K562 (cell line): ENCODE measurements around the gene ECE2. TPM values are rescaled to one million over a fixed set of nuclear protein-coding genes. Genes with fewer than 3 reads are reported as not detected.

Experiments
- ATAC-seq: fragments of 200-7000 bp; cut with Tn5 transposase; 3 replicates; pipeline ENCODE4 v1.9.1; 2020; ENCODE audit warnings: moderate library complexity
- BruUV-seq: library from RNA; stranded (reverse); fragments of 400-500 nt; replicated peaks from 2 replicates; lab custom pipeline; 2021; lab: Mats Ljungman, UMichigan
- CTCF ChIA-PET: fragments of 300-600 bp; formaldehyde crosslinking; extraction: SDS; loops from one replicate; lab custom pipeline; 2021; ENCODE audit warnings: low intra/inter-chr PET ratio; lab: Yijun Ruan, JAX
- POLR2A ChIA-PET: fragments of 300-600, 350-650 bp; sonication (Branson Sonifier 250); formaldehyde crosslinking; extraction: SDS; loops from one replicate; lab custom pipeline; 2021; ENCODE audit warnings: antibody characterized with exemption, inconsistent platforms; lab: Yijun Ruan, JAX
- DNase-seq, 4 experiments: peaks; one replicate each; pipeline versions ENCODE4 v3.0.0 to v3.0.0-alpha.2; 2011 to 2018; ENCODE audit warnings: low spot score in 3 of 4, mixed read lengths in 3 of 4; ENCODE audit errors: extremely low read depth in 1 of 4
- FAIRE-seq: peaks from 2 replicates; lab custom pipeline; 2011; peaks lifted over from hg19 to GRCh38; lab: Jason Lieb, UNC
- H2AFZ ChIP-seq: 2 replicates; pipeline ENCODE4 v1.6.0; 2011; ENCODE audit warnings: low read depth, low read length, control low read depth, inconsistent platforms
- H3K27ac ChIP-seq: fragments of 200-600 bp; 3 replicates; pipeline ENCODE4 v1.8.0; 2011; ENCODE audit warnings: low read depth, mild to moderate bottlenecking, control low read depth, inconsistent platforms, low read length, moderate library complexity, mixed read lengths; ENCODE audit errors: extremely low read depth
- H3K27me3 ChIP-seq, 2 experiments: fragments of 300-600 bp in 1 of 2; 2 replicates in 1 of 2; 3 replicates in 1 of 2; pipeline versions ENCODE4 v1.6.0 to v1.8.0; 2011; ENCODE audit warnings: inconsistent platforms in 2 of 2, low read length in 2 of 2, mild to moderate bottlenecking in 1 of 2, mixed read lengths in 1 of 2, moderate library complexity in 1 of 2; ENCODE audit not compliant: control insufficient read depth in 2 of 2, insufficient read depth in 2 of 2
- H3K36me3 ChIP-seq: fragments of 300-600 bp; 3 replicates; pipeline ENCODE4 v1.8.0; 2011; ENCODE audit warnings: mild to moderate bottlenecking, low read length, inconsistent platforms; ENCODE audit not compliant: control insufficient read depth, insufficient read depth
- H3K4me1 ChIP-seq, 2 experiments: fragments of 200-600 bp in 1 of 2; replicated peaks in 1 of 2; 2 replicates in 1 of 2; 3 replicates in 1 of 2; pipeline versions ENCODE4 v1.5.1 to v1.8.0; 2011; ENCODE audit warnings: inconsistent platforms in 2 of 2, low read length in 2 of 2, mild to moderate bottlenecking in 1 of 2, mixed read lengths in 1 of 2, moderate library complexity in 1 of 2; ENCODE audit not compliant: control insufficient read depth in 2 of 2, insufficient read depth in 2 of 2
- H3K4me2 ChIP-seq: 2 replicates; pipeline ENCODE4 v1.6.1; 2011; ENCODE audit warnings: low read length, control low read depth, inconsistent platforms, mixed read lengths; ENCODE audit not compliant: insufficient read depth
- H3K4me3 ChIP-seq: fragments of 200-600 bp; sonication (generic), shearing (Covaris generic); 2 replicates; pipeline ENCODE4 v1.5.1; 2016; ENCODE audit warnings: control low read depth, inconsistent platforms
- H3K79me2 ChIP-seq: fragments of 200-600 bp; 3 replicates; pipeline ENCODE4 v1.8.0; 2011; ENCODE audit warnings: low read length, inconsistent platforms; ENCODE audit not compliant: control insufficient read depth, insufficient read depth
- H3K9ac ChIP-seq, 2 experiments: 2 replicates each; pipeline versions ENCODE4 v1.6.0 to v1.6.1; 2011; ENCODE audit warnings: low read depth in 2 of 2, low read length in 2 of 2, control low read depth in 1 of 2, inconsistent platforms in 1 of 2, mild to moderate bottlenecking in 1 of 2, mixed read lengths in 1 of 2; ENCODE audit not compliant: insufficient read depth in 1 of 2
- H3K9me1 ChIP-seq: one replicate; pipeline ENCODE4 v1.6.0; 2011; ENCODE audit warnings: inconsistent platforms, mild to moderate bottlenecking, low read length, moderate library complexity; ENCODE audit not compliant: control insufficient read depth, insufficient read depth
- H3K9me3 ChIP-seq: replicated peaks from 2 replicates; pipeline ENCODE4 v1.5.1; 2011; ENCODE audit warnings: low read depth, low read length, inconsistent platforms; ENCODE audit not compliant: control insufficient read depth, insufficient read depth
- H4K20me1 ChIP-seq: replicated peaks from 2 replicates; pipeline ENCODE4 v1.6.1; 2011; ENCODE audit warnings: low read length, inconsistent platforms, mixed read lengths; ENCODE audit not compliant: control insufficient read depth, insufficient read depth
- CXXC5 ChIP-seq: fragments of 250-450 bp; sonication (Bioruptor Pico); IDR thresholded peaks from 2 replicates; pipeline ENCODE4 v1.8.0; 2022; ENCODE audit warnings: inconsistent platforms, mild to moderate bottlenecking, moderate library complexity
- JUND ChIP-seq, 2 experiments: IDR thresholded peaks; 2 replicates in 1 of 2; 3 replicates in 1 of 2; pipeline ENCODE4 v1.6.1; 2011; ENCODE audit warnings: borderline replicate concordance in 2 of 2, low read depth in 2 of 2, low read length in 2 of 2, improper control_type of control experiment in 1 of 2, missing biosample characterization in 1 of 2, missing genetic modification characterization in 1 of 2, missing genetic modification reagents in 1 of 2
- NFATC3 ChIP-seq: fragments of 450-650 bp; IDR thresholded peaks from 2 replicates; pipeline ENCODE4 v1.6.1; 2017; ENCODE audit warnings: mild to moderate bottlenecking
- SMARCC2 ChIP-seq: fragments of 450-650 bp; IDR thresholded peaks from 2 replicates; pipeline ENCODE4 v1.6.1; 2017; ENCODE audit warnings: antibody characterized with exemption, moderate library complexity, mild to moderate bottlenecking, low read depth
- WGBS: fragments of 100-300 bp; shearing (Covaris generic); methylation state at CpG from one replicate; pipeline ENCODE4 v1.1.6; 2016; ENCODE audit warnings: low coverage, mixed read lengths; ENCODE audit not compliant: insufficient coverage; ENCODE audit errors: missing lambda C conversion rate; 5-methylcytosine and 5-hydroxymethylcytosine counted together
- in situ Hi-C: fragments of 300-500 bp; cut with MboI; formaldehyde crosslinking; loops from 4 replicates; pipeline ENCODE4 v1.15.0; 2018; ENCODE audit warnings: inconsistent platforms, mixed read lengths
- intact Hi-C: fragments of 100-400 bp; cut with micrococcal nuclease; formaldehyde crosslinking; loops from 2 replicates; pipeline ENCODE4 v1.14.2; 2022
- polyA plus RNA-seq, 8 experiments: library from polyadenylated mRNA; depleted of rRNA in 4 of 8; stranded (reverse) in 5 of 8; unstranded in 3 of 8; fragments of >200 nt; fragmentation: Nextera tagmentation in 2 of 8; fragmentation: Illumina TruSeq in 1 of 8; extraction: Ambion mirVana in 2 of 8; extraction: Trizol in 1 of 8; gene quantifications; 2 replicates each; pipeline versions ENCODE4 v1.2.1 to v1.2.3, GENCODE V29; 2011 to 2014; ENCODE audit warnings: inconsistent platforms in 1 of 8, missing spikeins in 1 of 8
- total RNA-seq, 7 experiments: library from RNA; depleted of rRNA in 6 of 7; stranded (reverse); fragments of >200 nt in 6 of 7; fragmentation: Illumina TruSeq in 2 of 7; extraction: Trizol in 2 of 7; gene quantifications; 2 replicates each; pipeline versions ENCODE4 v1.2.1 to v1.2.3, GENCODE V29; 2011 to 2021; ENCODE audit warnings: low replicate concordance in 1 of 7

The ECE2 gene
- total and polyA plus RNA-seq, 9 of the 15 experiments (the other 6 are each of a cell fraction or from before 2014, with no cell fraction given): not detected

DNA sequence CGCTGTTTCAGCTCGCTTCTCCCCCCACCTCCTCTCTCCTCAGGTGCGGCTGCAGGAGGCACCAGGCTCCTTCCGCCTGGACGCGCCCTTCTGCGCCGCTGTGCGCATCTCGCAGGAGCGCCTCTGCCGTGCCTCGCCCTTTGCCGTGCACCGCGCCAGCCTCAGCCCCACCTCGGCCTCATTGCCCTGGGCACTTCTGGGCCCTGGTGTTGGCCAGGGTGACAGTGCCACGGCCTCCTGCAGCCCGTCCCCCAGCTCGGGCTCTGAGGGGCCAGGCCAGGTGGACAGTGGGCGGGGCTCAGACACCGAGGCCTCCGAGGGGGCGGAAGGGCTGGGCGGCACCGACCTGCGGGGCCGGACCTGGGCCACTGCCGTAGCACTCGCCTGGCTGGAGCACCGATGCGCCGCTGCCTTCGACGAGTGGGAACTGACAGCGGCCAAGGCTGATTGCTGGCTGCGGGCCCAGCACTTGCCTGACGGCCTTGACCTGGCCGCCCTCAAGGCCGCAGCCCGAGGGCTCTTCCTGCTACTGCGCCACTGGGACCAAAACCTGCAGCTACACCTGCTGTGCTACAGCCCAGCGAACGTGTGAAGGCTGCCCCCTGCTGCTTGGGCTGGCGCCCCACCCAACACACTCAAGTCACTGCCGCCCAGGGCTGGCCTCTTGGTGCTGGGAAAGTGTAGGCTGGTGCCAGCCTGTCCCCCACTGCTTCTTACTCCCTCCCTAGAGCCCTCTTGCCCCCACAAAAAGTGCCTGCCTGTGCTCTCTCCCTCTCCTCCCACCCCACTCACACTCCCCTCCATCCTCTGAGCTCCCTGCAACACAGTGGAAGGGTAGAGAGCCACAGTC, 34.1 kb upstream of the ECE2 start (continued):
- TF ChIP-seq JUND (IDR thresholded peaks at IDR 0.05; ENCODE audit: borderline replicate concordance, low read depth, low read length): 0 out of 2 replicates have a peak, but pooled peaks have one; percentile 44
- no peak; the same call in 2 of the 3 replicates for TF ChIP-seq JUND (tag; IDR thresholded peaks at IDR 0.05; ENCODE audit: borderline replicate concordance, low read depth, low read length)
- peak; percentile 72 for TF ChIP-seq CXXC5 (CRISPR knock-in tag)

DNA sequence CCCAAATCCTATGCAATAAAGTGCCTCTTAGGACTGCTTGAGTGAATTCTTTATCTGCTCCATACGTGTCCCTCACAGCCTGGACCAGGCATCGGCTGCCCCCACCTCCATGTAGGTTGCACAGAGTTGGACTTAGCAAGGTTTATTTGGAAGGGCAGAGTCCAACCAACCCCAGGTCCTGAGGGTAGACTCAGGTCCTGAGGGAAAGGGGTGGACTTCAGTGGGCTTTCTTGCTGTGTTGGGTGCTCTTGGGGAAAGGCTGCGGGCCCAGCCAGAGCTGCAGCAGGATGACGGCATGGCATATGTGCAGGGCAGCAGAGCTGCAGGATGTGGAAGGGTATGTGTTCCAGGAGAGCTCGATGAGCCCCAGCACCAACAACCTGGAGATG, 33.5 kb upstream of the ECE2 start:
- no peak overlapping the region for H3K4me3 ChIP-seq
- FAIRE-seq (no peak), DNase-seq (no peak), ATAC-seq (no peak)
- in situ Hi-C loops: loop anchor here (10.0 kb wide), 1 partner anchor 227 kb away; the partner anchor contains the start of gene ABCC5
- H3K9ac ChIP-seq: no peak overlapping the region
- H3K27me3 ChIP-seq: peaks cover 0 to 8% of the 10 kb centered on the region in 2 experiments; a peak in 1 of 5 replicates
- no peaks in the 10 kb centered on the region for H3K9me1 ChIP-seq
- H3K27ac ChIP-seq: no peak overlapping the region
- peaks cover 0 to 19% of the 10 kb centered on the region in 2 experiments; a peak in 3 of 5 replicates for H3K4me1 ChIP-seq
- no TSS peak for BruUV-seq
- 74% methylated on average over 5 of the region's 5 CpGs for WGBS
- H3K4me2 ChIP-seq: no peak overlapping the region
- no peaks in the 10 kb centered on the region for H3K9me3 ChIP-seq
- CTCF ChIA-PET: interaction anchor here (2.2 kb wide), 1 partner anchor 346 kb away, joined by 17 read pairs; no protein-coding TSS in a partner anchor
- intact Hi-C loops: loop anchor here (5.0 to 10.0 kb wide), 2 partner anchors 95 to 197 kb away; no protein-coding TSS in a partner anchor
- H2AFZ ChIP-seq: no peak overlapping the region
- no peak for TF ChIP-seq SMARCC2
- TF ChIP-seq NFATC3: no peak
- H3K79me2 ChIP-seq: peaks cover under 1% of the 10 kb centered on the region; the same call in 2 of the 3 replicates
- POLR2A ChIA-PET: interaction anchor here (0.6 to 1.1 kb wide), 4 partner anchors 307 to 1309 kb away, joined by 3 to 4 read pairs (median 3); no protein-coding TSS in a partner anchor
- peaks cover 27% of the 10 kb centered on the region for H4K20me1 ChIP-seq
- H3K36me3 ChIP-seq: peaks cover 44% of the 10 kb centered on the region
